ENCODE results near the gene ELOVL1.

Gene ELOVL1

GRCh38 chr1:43316738-43317520 lies 50.9 kb downstream of the ELOVL1 start:
- peak; percentile 3 for TF ChIP-seq CTCF (IDR thresholded peaks at IDR 0.05; ENCODE audit: low read depth, low read length)
- no peak for DNase-seq (ENCODE audit: extremely low read depth, low read depth)

GRCh38 chr1:43315963-43316737 lies 51.7 kb downstream of the ELOVL1 start:
- no peak for DNase-seq (ENCODE audit: extremely low read depth, low read depth)
- no peak for TF ChIP-seq CTCF (IDR thresholded peaks at IDR 0.05; ENCODE audit: low read depth, low read length)

GRCh38 chr1:43315481-43315880 lies 52.3 kb downstream of the ELOVL1 start:
- no peak for TF ChIP-seq CTCF (IDR thresholded peaks at IDR 0.05; ENCODE audit: low read depth, low read length)
- no peak for DNase-seq (ENCODE audit: extremely low read depth, low read depth)

- DNase-seq (ENCODE audit: extremely low read depth, low read depth): no peak
- TF ChIP-seq CTCF (IDR thresholded peaks at IDR 0.05; ENCODE audit: low read depth, low read length): no peak
Observed at GRCh38 chr1:43314233-43314632, 53.6 kb downstream of the ELOVL1 start.

- DNase-seq (ENCODE audit: extremely low read depth, low read depth): no peak
- TF ChIP-seq CTCF (IDR thresholded peaks at IDR 0.05; ENCODE audit: low read depth, low read length): no peak
Observed at GRCh38 chr1:43313771-43314170, 54.0 kb downstream of the ELOVL1 start.
